ENCODE measurements around the gene STT3A. TPM values are rescaled to one million over a fixed set of nuclear protein-coding genes. Genes with fewer than 3 reads are reported as not detected.

STT3A gene
- polyA plus RNA-seq, 1 donor from 2014 or later: 54.3 TPM

DNA sequence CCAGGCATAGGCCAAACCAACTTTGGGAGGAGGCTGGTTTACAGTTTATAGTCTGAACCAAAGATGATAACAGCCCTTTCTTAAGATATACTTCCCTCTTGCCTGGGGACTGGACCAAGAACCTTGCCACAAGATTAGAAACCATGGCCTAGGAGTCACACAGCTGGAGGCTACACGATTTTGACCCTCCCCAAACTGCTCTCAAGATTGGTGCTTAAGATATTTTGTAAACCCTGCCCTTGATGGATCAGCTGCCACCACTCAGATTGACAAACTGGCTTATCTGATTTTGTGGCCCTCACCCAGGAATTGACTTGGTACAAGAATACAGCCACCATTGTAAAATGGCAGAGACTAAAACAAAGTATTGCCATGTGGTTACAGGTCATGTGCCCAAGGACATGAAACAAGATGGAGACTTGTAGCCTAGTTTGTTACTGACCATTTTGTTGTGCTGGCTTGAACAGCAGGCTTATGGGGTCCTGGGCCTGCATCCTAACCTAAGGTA lies 40.8 kb upstream of the STT3A start:
- H4K20me1 ChIP-seq (ENCODE audit: insufficient read depth): no peaks in the 10 kb centered on the region
- H3K27me3 ChIP-seq (ENCODE audit: insufficient read depth, low read depth, low read length): no peaks in the 10 kb centered on the region
- no peak overlapping the region for H3K9ac ChIP-seq (ENCODE audit: low read length)
- no peak overlapping the region for H3K27ac ChIP-seq (ENCODE audit: low read length)
- H3K9me3 ChIP-seq (ENCODE audit: low read length): peaks cover 4% of the 10 kb centered on the region
- H2AFZ ChIP-seq (ENCODE audit: low read depth, low read length): no peak overlapping the region
- H3K4me2 ChIP-seq (ENCODE audit: low read length): no peak overlapping the region
- no peak overlapping the region for H3K4me3 ChIP-seq (ENCODE audit: low read length)
- TF ChIP-seq EZH2 (IDR thresholded peaks at IDR 0.05; ENCODE audit: borderline replicate concordance, insufficient read depth, low read length, poor library complexity, severe bottlenecking): no peak
- no peak for TF ChIP-seq EP300 (conservative IDR thresholded peaks at IDR 0.05; ENCODE audit: poor library complexity, severe bottlenecking)
- TF ChIP-seq MXI1 (conservative IDR thresholded peaks at IDR 0.05; ENCODE audit: poor library complexity, severe bottlenecking): no peak
- TF ChIP-seq RAD21 (conservative IDR thresholded peaks at IDR 0.05): no peak
- TF ChIP-seq, protein P1, sequence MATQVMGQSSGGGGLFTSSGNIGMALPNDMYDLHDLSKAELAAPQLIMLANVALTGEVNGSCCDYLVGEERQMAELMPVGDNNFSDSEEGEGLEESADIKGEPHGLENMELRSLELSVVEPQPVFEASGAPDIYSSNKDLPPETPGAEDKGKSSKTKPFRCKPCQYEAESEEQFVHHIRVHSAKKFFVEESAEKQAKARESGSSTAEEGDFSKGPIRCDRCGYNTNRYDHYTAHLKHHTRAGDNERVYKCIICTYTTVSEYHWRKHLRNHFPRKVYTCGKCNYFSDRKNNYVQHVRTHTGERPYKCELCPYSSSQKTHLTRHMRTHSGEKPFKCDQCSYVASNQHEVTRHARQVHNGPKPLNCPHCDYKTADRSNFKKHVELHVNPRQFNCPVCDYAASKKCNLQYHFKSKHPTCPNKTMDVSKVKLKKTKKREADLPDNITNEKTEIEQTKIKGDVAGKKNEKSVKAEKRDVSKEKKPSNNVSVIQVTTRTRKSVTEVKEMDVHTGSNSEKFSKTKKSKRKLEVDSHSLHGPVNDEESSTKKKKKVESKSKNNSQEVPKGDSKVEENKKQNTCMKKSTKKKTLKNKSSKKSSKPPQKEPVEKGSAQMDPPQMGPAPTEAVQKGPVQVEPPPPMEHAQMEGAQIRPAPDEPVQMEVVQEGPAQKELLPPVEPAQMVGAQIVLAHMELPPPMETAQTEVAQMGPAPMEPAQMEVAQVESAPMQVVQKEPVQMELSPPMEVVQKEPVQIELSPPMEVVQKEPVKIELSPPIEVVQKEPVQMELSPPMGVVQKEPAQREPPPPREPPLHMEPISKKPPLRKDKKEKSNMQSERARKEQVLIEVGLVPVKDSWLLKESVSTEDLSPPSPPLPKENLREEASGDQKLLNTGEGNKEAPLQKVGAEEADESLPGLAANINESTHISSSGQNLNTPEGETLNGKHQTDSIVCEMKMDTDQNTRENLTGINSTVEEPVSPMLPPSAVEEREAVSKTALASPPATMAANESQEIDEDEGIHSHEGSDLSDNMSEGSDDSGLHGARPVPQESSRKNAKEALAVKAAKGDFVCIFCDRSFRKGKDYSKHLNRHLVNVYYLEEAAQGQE (IDR thresholded peaks at IDR 0.05; ENCODE audit: borderline replicate concordance): no peak
- no peak for TF ChIP-seq SMC3 (conservative IDR thresholded peaks at IDR 0.05; ENCODE audit: poor library complexity)
- no peak for TF ChIP-seq TAF1 (IDR thresholded peaks at IDR 0.05; ENCODE audit: low read depth)
- TF ChIP-seq POLR2AphosphoS5 (IDR thresholded peaks at IDR 0.05): no peak
- TF ChIP-seq, protein P2, sequence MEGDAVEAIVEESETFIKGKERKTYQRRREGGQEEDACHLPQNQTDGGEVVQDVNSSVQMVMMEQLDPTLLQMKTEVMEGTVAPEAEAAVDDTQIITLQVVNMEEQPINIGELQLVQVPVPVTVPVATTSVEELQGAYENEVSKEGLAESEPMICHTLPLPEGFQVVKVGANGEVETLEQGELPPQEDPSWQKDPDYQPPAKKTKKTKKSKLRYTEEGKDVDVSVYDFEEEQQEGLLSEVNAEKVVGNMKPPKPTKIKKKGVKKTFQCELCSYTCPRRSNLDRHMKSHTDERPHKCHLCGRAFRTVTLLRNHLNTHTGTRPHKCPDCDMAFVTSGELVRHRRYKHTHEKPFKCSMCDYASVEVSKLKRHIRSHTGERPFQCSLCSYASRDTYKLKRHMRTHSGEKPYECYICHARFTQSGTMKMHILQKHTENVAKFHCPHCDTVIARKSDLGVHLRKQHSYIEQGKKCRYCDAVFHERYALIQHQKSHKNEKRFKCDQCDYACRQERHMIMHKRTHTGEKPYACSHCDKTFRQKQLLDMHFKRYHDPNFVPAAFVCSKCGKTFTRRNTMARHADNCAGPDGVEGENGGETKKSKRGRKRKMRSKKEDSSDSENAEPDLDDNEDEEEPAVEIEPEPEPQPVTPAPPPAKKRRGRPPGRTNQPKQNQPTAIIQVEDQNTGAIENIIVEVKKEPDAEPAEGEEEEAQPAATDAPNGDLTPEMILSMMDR (IDR thresholded peaks at IDR 0.05; ENCODE audit: poor library complexity, severe bottlenecking): no peak
- H3F3A ChIP-seq (ENCODE audit: insufficient read depth, low read length, poor library complexity, severe bottlenecking): no peaks in the 10 kb centered on the region
- no peaks in the 10 kb centered on the region for H3K36me3 ChIP-seq (ENCODE audit: insufficient read depth, low read length)
- H3K9me2 ChIP-seq (ENCODE audit: insufficient read depth, low read length): no peaks in the 10 kb centered on the region
- no peaks in the 10 kb centered on the region for H3K79me2 ChIP-seq (replicated peaks; ENCODE audit: insufficient read depth, low read length)

DNA sequence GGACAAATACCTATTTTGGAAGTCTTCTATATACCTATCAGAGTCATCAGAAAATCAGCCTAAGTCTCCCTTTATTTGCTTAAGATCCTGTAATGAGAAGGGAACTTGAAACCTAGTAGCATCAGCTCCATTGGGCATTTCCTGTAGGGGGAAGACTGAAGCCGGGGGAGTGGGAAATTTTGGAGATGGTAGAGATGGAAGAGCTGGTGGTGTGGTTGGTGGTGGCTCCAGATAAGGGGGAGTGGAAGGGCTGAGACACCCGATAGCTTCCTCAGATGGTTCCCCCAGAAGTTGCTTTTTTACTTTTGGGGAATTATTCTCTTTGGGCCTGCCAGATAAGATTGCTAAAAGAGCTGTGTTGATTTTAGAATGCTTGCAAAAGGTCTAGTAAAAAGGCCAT lies 39.7 kb upstream of the STT3A start:
- H3K9ac ChIP-seq (ENCODE audit: low read length): no peak overlapping the region
- peaks cover 4% of the 10 kb centered on the region for H3K9me3 ChIP-seq (ENCODE audit: low read length)
- H3K4me3 ChIP-seq (ENCODE audit: low read length): no peak overlapping the region
- no peaks in the 10 kb centered on the region for H3K79me2 ChIP-seq (replicated peaks; ENCODE audit: insufficient read depth, low read length)
- no peaks in the 10 kb centered on the region for H3K36me3 ChIP-seq (ENCODE audit: insufficient read depth, low read length)
- TF ChIP-seq EZH2 (IDR thresholded peaks at IDR 0.05; ENCODE audit: borderline replicate concordance, insufficient read depth, low read length, poor library complexity, severe bottlenecking) (no peak), POLR2AphosphoS5 (IDR thresholded peaks at IDR 0.05) (no peak), EP300 (conservative IDR thresholded peaks at IDR 0.05; ENCODE audit: poor library complexity, severe bottlenecking) (no peak), RAD21 (conservative IDR thresholded peaks at IDR 0.05) (no peak), TAF1 (IDR thresholded peaks at IDR 0.05; ENCODE audit: low read depth) (no peak), SMC3 (conservative IDR thresholded peaks at IDR 0.05; ENCODE audit: poor library complexity) (no peak), MXI1 (conservative IDR thresholded peaks at IDR 0.05; ENCODE audit: poor library complexity, severe bottlenecking) (no peak)
- TF ChIP-seq, protein P1 (IDR thresholded peaks at IDR 0.05; ENCODE audit: borderline replicate concordance): no peak
- TF ChIP-seq, protein P2 (IDR thresholded peaks at IDR 0.05; ENCODE audit: poor library complexity, severe bottlenecking): no peak
- no peaks in the 10 kb centered on the region for H3K9me2 ChIP-seq (ENCODE audit: insufficient read depth, low read length)
- no peaks in the 10 kb centered on the region for H3K27me3 ChIP-seq (ENCODE audit: insufficient read depth, low read depth, low read length)
- H3K4me2 ChIP-seq (ENCODE audit: low read length): no peak overlapping the region
- no peaks in the 10 kb centered on the region for H4K20me1 ChIP-seq (ENCODE audit: insufficient read depth)
- H3F3A ChIP-seq (ENCODE audit: insufficient read depth, low read length, poor library complexity, severe bottlenecking): no peaks in the 10 kb centered on the region
- no peak overlapping the region for H3K27ac ChIP-seq (ENCODE audit: low read length)
- H2AFZ ChIP-seq (ENCODE audit: low read depth, low read length): no peak overlapping the region
